NCI-H524 (cell line): ENCODE data around the gene RBMY1B.
"Not testable (repeated sequence)": the region's sequence is repeated elsewhere in the genome, so short reads cannot be mapped to it uniquely, and the experiment has no call there.

Source experiments
- DNase-seq, 2 experiments: peaks; one replicate each; lab custom pipeline; 2025; lab: John Stamatoyannopoulos, UW

RBMY1B gene

DNA sequence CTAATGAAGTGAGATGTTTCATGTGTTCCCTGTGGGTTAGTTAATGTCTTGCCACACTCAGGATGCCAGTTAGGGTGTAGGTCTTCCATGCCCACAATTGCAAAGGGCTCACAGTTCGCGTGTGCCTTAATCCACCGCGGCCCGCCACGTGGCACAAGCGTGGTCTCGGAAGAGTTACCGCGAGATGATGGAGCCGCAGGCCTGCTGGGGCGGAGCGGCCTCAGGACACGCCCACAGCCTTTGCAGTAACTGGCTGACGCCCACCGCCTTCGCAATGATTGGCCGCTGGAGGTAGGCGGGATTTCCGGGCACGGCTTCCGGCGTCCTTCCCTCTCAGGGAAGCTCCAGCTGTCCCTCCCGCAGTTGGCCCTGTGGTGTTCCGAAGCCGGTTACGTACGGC lies at the start of gene RBMY1B:
Gene RBMY1B, plus strand, starts transcription at position 301 of the 400 bp plus-strand sequence. CDS start 2,013 bp downstream, outside the sequence.
- DNase-seq, result not testable (repeated sequence)

DNA sequence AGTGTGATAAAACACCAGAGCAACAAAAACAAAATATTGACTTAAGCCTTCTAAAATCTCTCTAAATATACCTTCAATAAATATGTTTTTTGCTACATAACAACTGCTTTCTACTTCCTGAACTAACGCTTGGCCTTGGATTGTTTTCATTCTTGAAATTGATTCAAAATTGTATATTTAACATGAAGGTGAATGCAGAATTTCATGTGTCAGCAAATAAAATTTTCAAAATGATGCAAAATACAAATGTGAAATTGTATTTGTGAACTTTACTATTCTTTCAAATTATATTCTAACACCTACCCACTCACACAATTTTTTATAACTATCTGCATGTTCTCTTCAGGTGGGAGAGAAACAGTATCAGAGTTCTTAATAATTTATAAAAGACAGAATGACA lies 48.2 kb upstream of the RBMY1B start:
- not testable (repeated sequence) for DNase-seq

DNA sequence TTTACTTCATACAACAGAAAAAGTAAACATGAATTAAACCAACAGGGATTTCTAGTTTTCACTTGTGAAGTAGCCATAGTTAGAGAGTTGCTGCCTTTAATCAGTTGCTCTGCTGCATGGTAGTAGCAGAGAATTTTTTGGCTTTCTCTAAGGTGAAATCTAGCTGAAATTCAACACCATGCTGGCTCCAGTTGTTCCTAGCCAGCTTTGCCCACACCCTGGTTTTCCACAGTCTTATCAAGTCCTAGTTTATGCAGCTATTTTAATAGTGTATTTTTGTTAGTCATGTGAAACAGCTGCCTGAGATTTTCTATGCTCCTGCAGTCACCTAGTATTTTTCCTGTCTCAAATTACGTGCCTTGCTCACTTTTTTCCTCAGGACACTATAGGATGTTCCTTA lies 28.2 kb upstream of the RBMY1B start:
- no peak for DNase-seq

DNA sequence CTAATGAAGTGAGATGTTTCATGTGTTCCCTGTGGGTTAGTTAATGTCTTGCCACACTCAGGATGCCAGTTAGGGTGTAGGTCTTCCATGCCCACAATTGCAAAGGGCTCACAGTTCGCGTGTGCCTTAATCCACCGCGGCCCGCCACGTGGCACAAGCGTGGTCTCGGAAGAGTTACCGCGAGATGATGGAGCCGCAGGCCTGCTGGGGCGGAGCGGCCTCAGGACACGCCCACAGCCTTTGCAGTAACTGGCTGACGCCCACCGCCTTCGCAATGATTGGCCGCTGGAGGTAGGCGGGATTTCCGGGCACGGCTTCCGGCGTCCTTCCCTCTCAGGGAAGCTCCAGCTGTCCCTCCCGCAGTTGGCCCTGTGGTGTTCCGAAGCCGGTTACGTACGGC lies 23.4 kb downstream of the RBMY1B start, which contains the start of gene RBMY1A1:
Gene RBMY1A1, plus strand, starts transcription at position 301 of the 400 bp plus-strand sequence. CDS start 2,013 bp downstream, outside the sequence.
- not testable (repeated sequence) for DNase-seq

DNA sequence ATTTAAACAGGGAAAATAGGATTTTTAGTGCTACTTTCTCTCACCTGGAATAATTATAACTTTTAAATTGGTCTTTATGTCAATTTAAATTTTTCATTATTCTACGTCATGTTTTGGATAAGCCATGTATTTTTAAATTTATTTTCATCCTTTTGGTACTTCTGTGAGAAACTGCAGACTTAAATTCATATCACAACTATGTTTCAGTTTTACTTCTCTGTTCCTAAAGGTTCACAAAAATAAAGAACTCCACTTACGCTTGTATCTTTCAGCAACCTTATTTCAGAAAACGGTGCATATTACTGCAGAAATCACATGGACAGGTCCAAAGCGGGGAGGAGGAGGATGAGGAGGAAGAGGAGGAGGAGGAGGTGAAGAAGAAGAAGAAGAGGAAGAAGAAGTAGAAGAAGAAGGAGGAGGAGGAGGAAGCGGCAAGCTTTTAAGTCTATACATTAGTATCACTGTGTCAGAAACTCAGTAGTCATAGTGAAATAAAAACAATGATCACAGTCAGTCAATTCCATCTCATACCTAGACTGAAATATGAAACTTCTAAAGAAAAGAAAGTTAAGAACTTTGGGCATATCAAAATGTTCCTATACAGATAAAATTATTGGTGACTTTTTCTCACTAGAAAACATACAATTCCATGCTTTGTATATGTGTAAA lies 48.3 kb downstream of the RBMY1B start:
- not testable (repeated sequence) for DNase-seq
